Neural progenitor cell (in vitro differentiated cells): Measurements from ENCODE around the gene ZNF628. TPM values are rescaled to one million over a fixed set of nuclear protein-coding genes. Genes with fewer than 3 reads are reported as not detected.

Source experiments
- DNase-seq: peaks from one replicate; pipeline ENCODE4 v3.0.0-alpha.2; 2016; ENCODE audit warnings: low spot score
- H2AFZ ChIP-seq: fragments of 200-600 bp; sonication (generic); replicated peaks from 2 replicates; pipeline ENCODE4 v1.6.1; 2016; ENCODE audit warnings: antibody characterized with exemption
- H3F3A ChIP-seq: fragments of 200-600 bp; sonication (generic); 2 replicates; pipeline ENCODE4 v1.6.1; 2016; ENCODE audit warnings: antibody characterized with exemption, low read depth
- H3K27ac ChIP-seq: fragments of 200-600 bp; sonication (generic); 2 replicates; pipeline ENCODE4 v1.5.1; 2016; ENCODE audit warnings: mild to moderate bottlenecking
- H3K27me3 ChIP-seq: fragments of 200-600 bp; sonication (generic); 2 replicates; pipeline ENCODE4 v1.6.1; 2016; ENCODE audit warnings: mild to moderate bottlenecking, moderate library complexity
- H3K36me3 ChIP-seq: fragments of 200-600 bp; sonication (generic); 2 replicates; pipeline ENCODE4 v1.5.1; 2016
- H3K4me1 ChIP-seq: fragments of 200-600 bp; sonication (generic); 2 replicates; pipeline ENCODE4 v1.6.1; 2016; ENCODE audit warnings: mixed run types
- H3K4me2 ChIP-seq: fragments of 200-600 bp; sonication (generic); 2 replicates; pipeline ENCODE4 v1.6.1; 2016
- H3K4me3 ChIP-seq: fragments of 200-600 bp; sonication (generic); 2 replicates; pipeline ENCODE4 v1.5.1; 2016
- H3K79me2 ChIP-seq: fragments of 200-600 bp; sonication (generic); 2 replicates; pipeline ENCODE4 v1.6.1; 2016; ENCODE audit warnings: low read depth
- H3K9ac ChIP-seq: fragments of 200-600 bp; sonication (generic); 2 replicates; pipeline ENCODE4 v1.6.1; 2016
- H3K9me3 ChIP-seq: fragments of 200-600 bp; sonication (generic); 2 replicates; pipeline ENCODE4 v1.5.1; 2016; ENCODE audit warnings: low read depth
- H4K20me1 ChIP-seq: fragments of 200-600 bp; sonication (generic); 2 replicates; pipeline ENCODE4 v1.6.1; 2016; ENCODE audit warnings: low read depth
- H3K27ac Mint-ChIP-seq: 3 replicates; pipeline ENCODE4 v1.8.0; 2021; ENCODE audit warnings: mixed read lengths
- H3K27me3 Mint-ChIP-seq: 2 replicates; pipeline ENCODE4 v1.8.0; 2022; ENCODE audit warnings: low read depth, mild to moderate bottlenecking, inconsistent platforms, moderate library complexity, mixed read lengths; ENCODE audit not compliant: insufficient read depth
- H3K36me3 Mint-ChIP-seq: 3 replicates; pipeline ENCODE4 v1.8.0; 2021; ENCODE audit warnings: mixed read lengths
- H3K4me1 Mint-ChIP-seq: 3 replicates; pipeline ENCODE4 v1.8.0; 2021; ENCODE audit warnings: mixed read lengths
- H3K4me3 Mint-ChIP-seq: 3 replicates; pipeline ENCODE4 v1.8.0; 2021; ENCODE audit warnings: mild to moderate bottlenecking, moderate library complexity, mixed read lengths
- H3K9me3 Mint-ChIP-seq: 3 replicates; pipeline ENCODE4 v1.8.0; 2020; ENCODE audit warnings: mixed read lengths
- CTCF ChIP-seq: fragments of 200-600 bp; sonication (generic); IDR thresholded peaks from 2 replicates; pipeline ENCODE4 v1.5.1; 2017; ENCODE audit warnings: antibody characterized with exemption, mild to moderate bottlenecking
- EZH2 ChIP-seq: fragments of 200-600 bp; sonication (generic); IDR thresholded peaks from 2 replicates; pipeline ENCODE4 v1.6.1; 2017; ENCODE audit warnings: antibody characterized with exemption, mild to moderate bottlenecking, moderate library complexity
- EZH2phosphoT487 ChIP-seq: fragments of 200-600 bp; sonication (generic); IDR thresholded peaks from 2 replicates; pipeline ENCODE4 v1.6.1; 2017; ENCODE audit warnings: antibody characterized with exemption
- total RNA-seq: library from RNA; depleted of rRNA; stranded (reverse); fragments of >200 nt; gene quantifications from 2 replicates; pipeline ENCODE4 v1.2.3, GENCODE V29; 2015; ENCODE audit warnings: low replicate concordance

The ZNF628 gene
- total RNA-seq, 1 donor from 2014 or later = not detected

GRCh38 chr19:55436847-55437246 is 39.6 kb upstream of the ZNF628 start:
- H3K79me2 ChIP-seq = no peaks in the 10 kb centered on the region
- H4K20me1 ChIP-seq = peaks cover 35% of the 10 kb centered on the region
- Mint-ChIP-seq H3K36me3 (no peaks in the 10 kb centered on the region), H3K9me3 (peaks cover 8% of the 10 kb centered on the region), H3K27me3 (peaks cover 48% of the 10 kb centered on the region), H3K4me1 (peaks cover 15% of the 10 kb centered on the region), H3K4me3 (peak overlapping the region; percentile 6), H3K27ac (no peak overlapping the region)
- TF ChIP-seq EZH2phosphoT487 (no peak), CTCF (no peak)
- no peak overlapping the region for H3K4me2 ChIP-seq
- no peak overlapping the region for H2AFZ ChIP-seq
- H3F3A ChIP-seq = peaks cover 31% of the 10 kb centered on the region
- DNase-seq = no peak
- H3K4me1 ChIP-seq = peaks cover 5% of the 10 kb centered on the region
- H3K4me3 ChIP-seq = no peak overlapping the region
- H3K27ac ChIP-seq = no peak overlapping the region
- peaks cover 49% of the 10 kb centered on the region for H3K27me3 ChIP-seq
- H3K9me3 ChIP-seq = no peaks in the 10 kb centered on the region
- H3K9ac ChIP-seq = no peak overlapping the region
- no peaks in the 10 kb centered on the region for H3K36me3 ChIP-seq

GRCh38 chr19:55437410-55437809 is 39.0 kb upstream of the ZNF628 start:
- H3K4me1 Mint-ChIP-seq = peaks cover 15% of the 10 kb centered on the region
- Histone ChIP-seq H2AFZ (no peak overlapping the region), H3K36me3 (no peaks in the 10 kb centered on the region), H3K4me2 (no peak overlapping the region), H3K27ac (no peak overlapping the region), H3K9me3 (no peaks in the 10 kb centered on the region), H4K20me1 (peaks cover 38% of the 10 kb centered on the region), H3K4me1 (peaks cover 5% of the 10 kb centered on the region), H3K4me3 (no peak overlapping the region), H3F3A (peaks cover 31% of the 10 kb centered on the region), H3K27me3 (peaks cover 55% of the 10 kb centered on the region), H3K9ac (no peak overlapping the region), H3K79me2 (no peaks in the 10 kb centered on the region)
- TF ChIP-seq CTCF = no peak
- no peak for TF ChIP-seq EZH2
- no peak for TF ChIP-seq EZH2phosphoT487
- H3K4me3 Mint-ChIP-seq = peak overlapping the region; percentile 6
- H3K36me3 Mint-ChIP-seq = no peaks in the 10 kb centered on the region
- H3K9me3 Mint-ChIP-seq = peaks cover 8% of the 10 kb centered on the region
- DNase-seq = peak; percentile 90
- H3K27ac Mint-ChIP-seq = no peak overlapping the region
- peaks cover 48% of the 10 kb centered on the region for H3K27me3 Mint-ChIP-seq

GRCh38 chr19:55439052-55439451 is 37.4 kb upstream of the ZNF628 start:
- TF ChIP-seq EZH2 (no peak), CTCF (no peak), EZH2phosphoT487 (no peak)
- Mint-ChIP-seq H3K27me3 (peaks cover 47% of the 10 kb centered on the region), H3K4me3 (no peak overlapping the region), H3K36me3 (no peaks in the 10 kb centered on the region), H3K9me3 (peaks cover 8% of the 10 kb centered on the region), H3K27ac (no peak overlapping the region), H3K4me1 (peaks cover 24% of the 10 kb centered on the region)
- peaks cover 41% of the 10 kb centered on the region for H4K20me1 ChIP-seq
- no peak overlapping the region for H2AFZ ChIP-seq
- no peak overlapping the region for H3K4me2 ChIP-seq
- no peaks in the 10 kb centered on the region for H3K36me3 ChIP-seq
- H3K9me3 ChIP-seq = no peaks in the 10 kb centered on the region
- H3F3A ChIP-seq = peaks cover 40% of the 10 kb centered on the region
- H3K4me3 ChIP-seq = no peak overlapping the region
- H3K79me2 ChIP-seq = no peaks in the 10 kb centered on the region
- no peak for DNase-seq
- H3K27me3 ChIP-seq = peaks cover 71% of the 10 kb centered on the region
- no peak overlapping the region for H3K27ac ChIP-seq
- no peak overlapping the region for H3K9ac ChIP-seq
- H3K4me1 ChIP-seq = peaks cover 5% of the 10 kb centered on the region
